ENCODE measurements around the gene THSD7B.

- TF ChIP-seq ZNF639 (CRISPR knock-in tag; conservative IDR thresholded peaks at IDR 0.05) (no peak), RBFOX2 (IDR thresholded peaks at IDR 0.05; ENCODE audit: low read depth, low read length) (no peak), ATF7-NPFF (CRISPR knock-in tag; IDR thresholded peaks at IDR 0.05; ENCODE audit: low read depth) (no peak), YY1 (IDR thresholded peaks at IDR 0.05; ENCODE audit: insufficient read depth, insufficient replicate concordance, low read depth, low read length) (no peak), HDAC2 (CRISPR knock-in tag; IDR thresholded peaks at IDR 0.05) (no peak), CTCF (CRISPR knock-in tag; IDR thresholded peaks at IDR 0.05) (no peak), TCF7L2 (IDR thresholded peaks at IDR 0.05; ENCODE audit: low read depth, low read length) (no peak), EZH2 (conservative IDR thresholded peaks at IDR 0.05; ENCODE audit: low read depth, low read length) (no peak), ZBTB7A (CRISPR knock-in tag; IDR thresholded peaks at IDR 0.05) (no peak), SRF (IDR thresholded peaks at IDR 0.05; ENCODE audit: low read depth, low read length) (no peak), RFXANK (CRISPR knock-in tag; IDR thresholded peaks at IDR 0.05) (no peak), NFE2L1 (CRISPR knock-in tag; IDR thresholded peaks at IDR 0.05; ENCODE audit: borderline replicate concordance) (no peak), MAZ (IDR thresholded peaks at IDR 0.05; ENCODE audit: borderline replicate concordance, low read depth, low read length) (no peak), MAZ (CRISPR knock-in tag; IDR thresholded peaks at IDR 0.05; ENCODE audit: low read depth) (no peak), POLR2AphosphoS2 (IDR thresholded peaks at IDR 0.05; ENCODE audit: low read depth, low read length) (no peak)
Measured at GRCh38 chr2:137644731-137645130, 879.4 kb downstream of the THSD7B start.

Data from HepG2 (cell line).